ENCODE results near the gene ARL6IP5. TPM values are rescaled to one million over a fixed set of nuclear protein-coding genes. Genes with fewer than 3 reads are reported as not detected.

The ARL6IP5 gene
- total and polyA plus RNA-seq, 9 of the 15 experiments (the other 6 are each of a cell fraction or from before 2014, with no cell fraction given), result 10.3 to 54.0 (median 12.7) TPM

GRCh38 chr3:69051756-69052471 is 32.8 kb upstream of the ARL6IP5 start, which contains the start of gene TMF1 (continued):
- TF ChIP-seq E4F1 (CRISPR knock-in tag; IDR thresholded peaks at IDR 0.05; ENCODE audit: borderline replicate concordance) (no peak), PHF20 (IDR thresholded peaks at IDR 0.05; ENCODE audit: partially characterized antibody) (peak; percentile 75), TEAD1 (CRISPR knock-in tag; IDR thresholded peaks at IDR 0.05) (peak; percentile 10 to 87; a peak in 2 of 4 replicates), ETV5 (CRISPR knock-in tag; IDR thresholded peaks at IDR 0.05; ENCODE audit: low read depth) (0 out of 2 replicates have a peak, but pooled peaks have one; percentile 59), ZNF644 (tag; IDR thresholded peaks at IDR 0.05; ENCODE audit: low read depth) (no peak), ZBTB40 (IDR thresholded peaks at IDR 0.05) (peak; percentile 93), ZBTB40 (CRISPR knock-in tag; IDR thresholded peaks at IDR 0.05) (no peak), CREB3 (tag; conservative IDR thresholded peaks at IDR 0.05; ENCODE audit: low read depth) (no peak), MEIS2 (IDR thresholded peaks at IDR 0.05; ENCODE audit: partially characterized antibody) (peak; percentile 74), SRSF7 (optimal IDR thresholded peaks at IDR 0.05; ENCODE audit: low read depth, low read length) (no peak), MNT (conservative IDR thresholded peaks at IDR 0.05) (peak; percentile 46 to 61; a peak in 3 of 4 replicates), GATAD2A (IDR thresholded peaks at IDR 0.05) (no peak)

Measured in K562 (cell line).